Middle frontal gyrus (tissue), 1 donor: ENCODE measurements around the gene RAB38.

Source experiments
- DNase-seq: peaks from one replicate; pipeline ENCODE4 v3.0.0-alpha.2; 2015; ENCODE audit warnings: low spot score; ENCODE audit errors: extremely low spot score

Gene RAB38

DNA sequence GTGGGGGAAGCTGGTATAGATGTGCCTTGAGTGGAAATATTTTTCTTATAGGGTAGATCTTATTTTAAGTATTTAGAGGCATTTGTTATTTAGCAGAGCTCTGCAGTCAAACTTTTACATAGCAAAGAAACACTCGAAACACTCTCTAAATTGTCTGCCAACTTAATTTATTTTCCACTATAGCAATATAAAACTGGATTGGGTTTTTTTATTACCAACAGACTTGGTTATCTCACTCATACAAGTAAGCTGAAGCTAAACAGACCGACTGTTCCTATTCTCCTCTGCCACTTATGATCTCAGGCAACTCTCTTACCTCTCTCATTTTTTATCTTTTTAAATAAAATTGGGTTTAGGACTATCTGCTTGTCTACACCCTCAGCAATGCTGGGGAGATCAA lies 4.6 kb downstream of the RAB38 start:
- DNase-seq = no peak

GRCh38 chr11:88169881-88170280 lies 5.4 kb downstream of the RAB38 start:
- DNase-seq = no peak

DNA sequence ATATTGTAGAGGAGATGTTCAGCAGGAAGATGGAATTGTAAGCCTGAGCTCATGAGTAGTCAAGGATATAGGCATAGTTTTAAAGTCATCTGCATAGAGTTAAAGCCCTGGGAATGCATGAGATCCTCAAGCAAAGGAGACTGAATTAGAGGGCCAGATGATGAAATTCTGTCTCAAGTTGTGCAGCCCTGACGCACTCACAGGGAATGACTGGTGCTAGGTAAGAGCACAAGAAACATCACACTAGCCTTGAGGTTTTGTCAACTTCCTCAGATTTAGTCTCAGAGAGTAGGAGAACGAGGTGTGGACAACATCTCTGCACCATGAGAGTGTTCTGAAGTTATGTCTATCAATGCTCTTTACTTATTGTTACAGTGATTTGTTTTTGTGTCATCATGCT lies 5.8 kb downstream of the RAB38 start:
- no peak for DNase-seq

DNA sequence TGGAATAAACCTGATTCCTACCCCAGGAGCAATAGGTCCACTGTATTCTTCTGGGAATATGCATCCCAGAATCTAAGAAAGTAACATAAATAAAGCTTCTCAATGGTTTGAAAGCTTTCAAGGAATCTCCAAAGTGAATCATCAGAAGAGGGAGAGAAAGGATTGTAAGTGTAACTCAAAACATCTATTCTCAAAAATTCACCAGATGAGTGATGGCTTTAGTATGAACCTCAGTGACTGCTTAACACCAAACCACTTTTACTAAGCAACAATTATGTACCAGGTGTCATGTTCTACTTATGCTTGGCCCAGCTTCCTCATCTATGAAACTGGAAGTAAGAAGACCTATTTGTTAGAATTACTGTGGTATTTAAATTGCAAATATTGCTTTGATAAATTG lies 7.4 kb downstream of the RAB38 start:
- no peak for DNase-seq

DNA sequence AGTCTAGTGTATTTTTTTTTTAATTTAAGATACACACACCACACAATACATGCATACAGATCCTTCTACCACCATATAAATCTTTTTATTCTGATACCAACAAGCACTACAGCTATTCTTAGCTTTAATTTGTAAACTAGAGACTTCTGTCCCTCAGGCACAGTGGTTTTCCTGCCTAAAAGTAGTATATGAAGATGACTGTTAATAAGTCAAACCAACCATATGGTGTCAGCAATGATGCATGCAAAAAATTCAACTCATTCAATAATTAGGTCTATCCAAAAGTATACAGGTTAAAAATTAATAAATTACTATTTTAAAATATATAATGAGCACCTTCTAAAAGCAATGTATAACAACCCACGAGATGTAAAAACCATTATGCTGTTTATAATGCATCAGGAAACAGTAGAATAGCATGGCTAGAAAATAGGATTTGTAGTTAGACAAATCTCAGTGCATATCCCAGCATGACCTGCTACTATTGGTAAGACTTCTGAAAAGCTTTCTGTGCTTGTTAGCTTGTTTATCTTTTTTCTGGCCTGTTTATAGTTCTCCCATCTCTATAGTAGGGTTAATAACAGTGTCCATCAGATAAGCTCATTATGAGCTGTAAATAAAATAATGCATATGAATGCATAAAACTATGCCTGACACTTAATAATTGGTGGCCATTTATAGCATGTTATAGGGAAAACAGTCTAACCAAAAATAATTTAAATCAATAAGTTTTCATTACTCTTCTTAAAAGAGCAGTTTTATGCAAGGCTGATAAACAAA lies 10.2 kb downstream of the RAB38 start:
- no peak for DNase-seq

- no peak for DNase-seq
Measured at GRCh38 chr11:88164320-88164719, 10.9 kb downstream of the RAB38 start.

GRCh38 chr11:88158081-88158480 lies 17.2 kb downstream of the RAB38 start:
- DNase-seq = no peak

GRCh38 chr11:88157370-88157769 lies 17.9 kb downstream of the RAB38 start:
- DNase-seq = no peak

- no peak for DNase-seq
Measured at GRCh38 chr11:88152381-88152780, 22.9 kb downstream of the RAB38 start.

DNA sequence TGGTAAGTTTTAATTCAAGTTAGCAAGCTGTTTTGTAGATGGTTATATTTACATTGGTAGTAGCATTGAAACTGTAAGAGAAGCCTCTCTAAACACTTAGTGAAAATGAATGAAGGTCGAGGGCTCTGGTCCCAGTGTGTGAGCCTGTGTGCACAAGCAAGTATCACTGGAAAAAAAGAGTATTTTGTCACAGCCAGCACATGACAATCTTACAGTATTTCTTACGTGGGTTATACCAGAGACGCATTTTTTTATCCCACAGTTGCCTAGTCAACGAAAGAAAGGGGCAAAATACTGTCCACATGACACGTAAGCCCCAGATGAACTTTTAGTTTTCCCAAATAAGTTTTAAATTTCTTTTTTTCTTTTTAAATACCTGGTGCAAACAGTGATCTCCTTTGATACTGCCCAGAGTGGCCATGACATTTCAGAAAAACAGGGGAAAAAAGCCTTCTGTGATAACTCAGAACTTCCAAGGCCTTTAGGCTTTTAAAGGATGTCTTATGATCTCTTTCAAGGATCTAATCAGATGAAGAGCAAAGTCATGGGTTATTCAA lies 23.5 kb downstream of the RAB38 start:
- DNase-seq = no peak

- no peak for DNase-seq
Measured at GRCh38 chr11:88146106-88146505, 29.1 kb downstream of the RAB38 start.

DNA sequence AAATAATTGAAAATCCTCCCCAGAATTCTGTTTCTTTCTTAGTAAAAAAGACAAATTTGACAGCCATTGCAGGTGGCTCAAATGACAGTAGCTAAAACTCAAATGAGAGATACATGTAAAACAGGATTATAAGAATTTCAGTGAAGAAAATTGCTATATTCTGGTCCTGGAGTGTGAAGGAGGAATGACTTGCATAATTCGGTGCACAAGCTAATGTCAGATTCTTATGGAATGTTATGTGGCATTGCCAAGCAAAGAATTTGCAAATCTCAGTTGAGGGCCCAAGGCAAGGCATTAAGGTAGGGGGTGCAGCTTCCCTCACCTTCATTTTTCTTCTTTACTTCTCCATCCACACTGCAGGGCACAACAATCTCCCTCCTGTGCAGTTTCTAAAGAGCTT lies 35.4 kb downstream of the RAB38 start:
- no peak for DNase-seq

- no peak for DNase-seq
Measured at GRCh38 chr11:88131764-88132470, 43.3 kb downstream of the RAB38 start.

GRCh38 chr11:88122956-88123355 lies 52.3 kb downstream of the RAB38 start:
- no peak for DNase-seq

DNA sequence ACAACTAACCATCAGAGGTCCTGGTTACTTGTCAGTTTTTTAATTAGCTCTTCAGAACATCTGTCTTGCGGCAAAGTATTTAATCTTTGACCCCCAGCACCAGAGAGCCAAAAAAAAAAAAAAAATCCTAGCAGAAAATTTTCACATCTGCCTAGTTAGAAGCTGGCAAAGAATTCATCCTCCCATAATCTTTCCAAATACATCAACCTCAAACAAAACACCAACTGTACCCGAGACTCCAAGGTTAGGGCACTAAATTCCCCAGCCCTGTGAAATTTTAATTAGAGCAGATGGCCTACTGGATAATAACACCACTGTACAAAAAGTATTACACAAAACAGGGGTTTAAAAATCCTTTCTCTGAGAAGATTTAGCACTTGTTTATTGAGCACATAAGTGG lies 55.7 kb downstream of the RAB38 start:
- DNase-seq = no peak

DNA sequence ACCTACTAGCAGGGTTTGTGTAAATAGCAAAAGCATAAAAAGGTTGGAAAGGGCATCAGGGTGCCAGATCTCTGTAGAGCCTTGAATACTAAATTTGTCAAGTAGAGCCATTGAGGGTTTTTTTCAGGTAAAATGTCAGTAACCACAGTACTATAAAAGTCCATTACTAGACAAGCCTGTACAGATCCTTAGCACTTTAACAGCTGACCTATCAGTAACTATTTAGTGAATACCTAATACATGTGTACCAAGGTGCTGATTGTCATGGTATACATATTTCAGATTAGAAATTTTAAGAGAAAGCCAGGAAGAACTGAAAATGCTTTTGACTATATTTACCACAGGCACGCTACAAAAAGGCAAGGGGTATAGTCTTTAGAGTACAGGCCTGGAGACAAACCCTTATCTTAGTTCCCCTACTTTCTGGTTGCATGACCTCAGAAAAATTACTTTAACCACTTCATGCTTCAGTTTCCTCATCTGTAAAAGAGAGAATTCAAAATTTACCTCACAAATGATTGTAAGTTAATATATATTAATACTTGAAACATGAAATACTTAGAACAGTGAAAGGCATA lies 57.9 kb downstream of the RAB38 start:
- DNase-seq = no peak

DNA sequence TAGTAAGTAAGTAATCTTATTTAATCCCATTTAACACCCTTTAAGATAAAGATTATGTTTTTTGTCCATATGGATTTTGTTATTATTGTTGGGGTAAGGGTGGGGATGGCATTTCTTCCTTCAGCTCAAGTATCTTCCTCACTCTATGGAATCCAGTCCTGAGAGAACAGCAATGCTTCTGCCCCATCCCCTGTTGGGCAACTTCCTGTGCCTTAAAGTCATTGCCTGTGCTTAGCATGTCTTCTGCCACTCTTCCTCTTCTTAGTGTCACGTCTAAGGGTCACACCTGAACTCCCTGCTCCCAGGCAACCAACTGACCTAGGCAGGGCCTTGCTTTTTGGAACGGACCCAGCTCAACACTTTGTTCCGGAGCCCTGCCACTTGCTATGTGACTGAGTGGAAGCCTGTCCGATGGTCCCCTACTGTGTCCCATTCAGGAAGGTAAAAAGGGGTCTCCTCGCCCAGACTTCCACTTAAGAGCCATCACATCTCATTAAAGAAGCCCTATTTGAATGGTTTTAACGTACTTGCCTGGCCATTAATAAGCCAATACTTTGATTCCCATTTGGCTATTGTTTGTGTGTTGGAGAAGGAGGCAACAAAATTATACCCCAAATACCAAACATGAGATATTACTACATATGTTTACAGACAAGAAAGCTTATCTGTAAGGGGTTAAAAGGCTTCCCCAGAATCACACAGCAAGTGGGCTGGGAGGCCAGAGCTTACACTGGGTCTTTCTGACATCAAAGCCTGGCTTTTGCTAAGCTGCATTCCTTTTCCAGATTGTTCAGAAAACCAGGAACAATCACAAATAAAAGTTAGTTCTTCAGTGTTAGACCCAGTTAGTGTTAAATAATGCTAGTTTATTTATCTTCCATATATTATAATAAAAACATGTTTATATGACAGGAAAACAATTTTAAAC lies 59.2 kb downstream of the RAB38 start:
- DNase-seq = no peak

DNA sequence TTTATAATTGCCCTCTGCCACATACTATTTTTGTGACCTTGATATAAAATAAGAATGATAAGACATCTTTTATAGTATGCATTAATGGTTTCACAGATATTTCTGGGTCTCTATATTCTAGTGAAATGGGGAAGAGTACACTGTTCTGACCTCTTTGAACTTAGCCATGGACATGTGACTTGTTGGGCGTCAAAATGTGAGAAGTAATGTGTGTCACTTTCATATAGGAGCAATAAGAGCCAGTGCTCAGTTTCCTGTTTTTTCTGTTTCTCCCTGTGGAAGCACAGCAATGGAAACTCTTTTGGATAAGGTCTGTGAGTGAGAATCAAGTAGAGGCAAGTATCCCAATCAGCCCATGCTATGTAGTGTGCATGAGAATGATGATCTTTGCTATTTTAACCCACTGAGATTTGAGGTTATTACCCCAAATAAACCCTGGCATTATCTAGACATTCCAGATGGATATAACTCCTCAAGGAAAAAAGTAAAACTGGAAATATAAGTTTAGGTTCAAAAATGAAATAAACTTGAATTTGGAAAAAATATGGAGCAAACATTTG lies 60.7 kb downstream of the RAB38 start:
- DNase-seq = no peak

- DNase-seq = no peak
Measured at GRCh38 chr11:88106666-88107065, 68.6 kb downstream of the RAB38 start.

- no peak for DNase-seq
Measured at GRCh38 chr11:88105951-88106350, 69.3 kb downstream of the RAB38 start.

GRCh38 chr11:88105526-88105925 lies 69.7 kb downstream of the RAB38 start:
- DNase-seq = no peak
